H54 (cell line): ENCODE data around the gene PRMT3.

ENCODE experiments used
- DNase-seq: peaks from one replicate; pipeline ENCODE4 v3.0.0; 2011; ENCODE audit warnings: low spot score, mixed read lengths; ENCODE audit not compliant: insufficient read length
- FAIRE-seq: peaks from 3 replicates; lab custom pipeline; 2011; peaks lifted over from hg19 to GRCh38; lab: Jason Lieb, UNC
- POLR2A ChIP-seq: IDR thresholded peaks from 2 replicates; pipeline ENCODE4 v1.6.1; 2011; ENCODE audit warnings: low read depth, mild to moderate bottlenecking, low read length

The PRMT3 gene

DNA sequence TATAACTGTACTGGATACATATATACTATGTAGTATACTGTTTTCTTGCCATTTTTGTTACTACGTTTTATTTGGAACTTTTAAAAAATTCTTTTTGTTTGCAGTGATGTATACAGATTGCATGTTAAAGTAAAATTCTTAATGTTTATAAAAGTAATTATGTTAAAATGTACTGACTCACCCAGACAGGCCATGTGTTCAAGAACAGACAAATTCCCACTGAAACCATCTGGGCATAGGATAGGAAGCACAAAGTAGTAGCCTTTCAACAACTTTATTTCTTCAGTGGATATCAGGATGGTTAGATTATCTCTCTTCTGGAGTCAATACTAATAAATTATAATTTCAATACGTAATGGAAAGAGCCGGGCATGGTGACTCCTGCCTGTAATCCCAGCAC is 19.8 kb downstream of the PRMT3 start:
- no peak for TF ChIP-seq POLR2A
- no peak for FAIRE-seq
- no peak for DNase-seq

DNA sequence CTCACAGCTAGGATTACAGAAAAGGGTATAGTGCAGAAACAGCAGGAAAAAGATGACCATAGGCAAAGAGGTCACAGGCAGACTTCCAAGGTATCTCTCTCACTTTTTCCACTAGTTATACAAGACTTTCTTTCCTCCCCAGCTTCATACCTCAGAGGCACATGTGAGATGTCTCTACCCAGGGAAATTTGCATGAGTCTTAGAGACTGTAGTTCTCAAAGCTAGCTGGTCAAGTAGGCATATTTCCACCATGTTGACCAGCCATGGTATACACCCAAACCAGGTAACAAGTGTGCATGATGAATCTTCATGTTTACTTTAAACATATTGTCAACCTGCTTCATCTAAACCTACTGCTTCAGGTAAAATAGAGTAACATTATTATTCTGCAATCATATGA is 27.9 kb downstream of the PRMT3 start:
- TF ChIP-seq POLR2A, result no peak
- DNase-seq (no peak), FAIRE-seq (no peak)

DNA sequence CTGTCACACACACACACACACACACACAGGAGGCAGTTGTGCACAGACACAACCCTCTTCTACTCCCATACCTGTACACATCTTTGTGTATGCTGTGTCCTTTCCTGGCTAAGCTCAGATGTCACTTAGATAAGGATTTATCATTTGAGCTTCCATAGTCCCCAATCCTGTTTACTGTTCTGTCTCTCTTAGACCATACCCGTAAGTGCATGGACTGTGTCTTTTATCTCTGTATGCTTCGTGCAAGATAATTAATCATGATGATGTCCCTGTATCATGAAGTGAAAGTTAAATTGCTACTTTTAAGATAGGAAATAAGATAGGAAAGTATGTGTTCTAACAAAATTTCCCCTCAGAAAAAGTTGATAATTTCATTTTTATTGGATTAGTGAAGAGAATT is 30.3 kb downstream of the PRMT3 start:
- no peak for TF ChIP-seq POLR2A
- FAIRE-seq, result peak; percentile 27
- DNase-seq, result no peak

DNA sequence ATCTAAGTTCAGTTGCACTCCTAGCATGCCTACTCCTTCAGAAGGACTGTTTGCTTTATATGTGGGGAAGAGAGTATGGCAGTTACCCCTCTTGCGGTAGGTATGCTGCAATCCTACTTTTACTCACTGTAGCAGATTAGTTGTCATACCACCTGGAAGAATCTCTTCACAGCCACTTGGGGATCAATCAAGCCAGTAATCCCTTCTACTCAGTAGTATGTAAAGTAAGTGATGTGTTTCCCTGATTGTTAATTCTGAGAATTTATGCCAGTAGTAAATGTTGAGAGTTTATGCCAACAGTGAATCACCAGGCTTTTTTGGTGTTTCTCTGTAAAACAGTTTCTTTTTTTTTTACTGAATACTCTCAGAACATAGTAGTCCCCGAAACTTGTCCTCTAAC is 34.4 kb downstream of the PRMT3 start:
- DNase-seq (no peak), FAIRE-seq (no peak)
- no peak for TF ChIP-seq POLR2A

- FAIRE-seq, result no peak
- TF ChIP-seq POLR2A, result no peak
- no peak for DNase-seq
Observed at GRCh38 chr11:20429216-20429615, 41.7 kb downstream of the PRMT3 start.

DNA sequence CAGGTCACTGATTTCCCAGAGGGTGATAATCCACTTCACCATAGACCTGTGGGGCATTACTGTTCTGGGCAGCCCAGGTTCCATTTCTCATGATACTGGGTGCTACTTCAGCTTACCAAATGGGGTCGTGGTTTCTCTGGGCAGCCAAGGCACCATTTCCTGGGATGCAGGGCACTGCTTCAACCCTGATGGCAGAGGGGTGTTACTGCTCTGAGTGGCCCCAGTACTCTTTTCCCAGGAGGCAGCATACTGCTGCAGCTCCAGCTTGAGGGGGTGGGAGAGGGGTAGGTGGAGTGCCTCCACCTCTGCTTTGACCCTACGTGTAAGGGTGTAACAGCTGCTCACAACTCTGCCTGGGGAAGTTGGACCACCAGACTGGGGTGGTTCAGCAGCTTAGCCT is 51.1 kb downstream of the PRMT3 start:
- no peak for DNase-seq
- no peak for TF ChIP-seq POLR2A
- no peak for FAIRE-seq

GRCh38 chr11:20443596-20443995 is 56.1 kb downstream of the PRMT3 start:
- FAIRE-seq (no peak), DNase-seq (no peak)
- TF ChIP-seq POLR2A, result no peak

DNA sequence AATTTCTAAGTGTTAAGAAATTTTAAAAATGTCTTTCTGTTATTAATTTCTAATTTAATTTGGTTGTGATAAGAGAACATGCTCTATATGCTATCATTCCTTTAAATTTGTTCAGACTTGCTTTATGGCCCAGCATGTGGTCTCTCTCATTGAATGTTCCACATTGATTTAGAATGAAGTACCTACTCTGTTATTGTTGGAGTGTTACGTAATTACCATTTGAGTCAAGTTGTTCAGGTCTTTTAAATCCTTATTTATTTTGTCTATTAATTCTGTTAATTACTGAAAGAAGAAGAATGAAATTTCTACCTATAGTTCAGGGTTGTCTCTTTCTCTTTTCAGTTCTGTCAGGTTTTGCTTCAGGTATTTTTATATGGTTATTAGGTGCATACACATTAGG is 57.0 kb downstream of the PRMT3 start:
- TF ChIP-seq POLR2A, result no peak
- FAIRE-seq, result peak; percentile 33
- DNase-seq, result no peak

- DNase-seq (no peak), FAIRE-seq (no peak)
- TF ChIP-seq POLR2A, result no peak
Observed at GRCh38 chr11:20448834-20449233, 61.3 kb downstream of the PRMT3 start.

DNA sequence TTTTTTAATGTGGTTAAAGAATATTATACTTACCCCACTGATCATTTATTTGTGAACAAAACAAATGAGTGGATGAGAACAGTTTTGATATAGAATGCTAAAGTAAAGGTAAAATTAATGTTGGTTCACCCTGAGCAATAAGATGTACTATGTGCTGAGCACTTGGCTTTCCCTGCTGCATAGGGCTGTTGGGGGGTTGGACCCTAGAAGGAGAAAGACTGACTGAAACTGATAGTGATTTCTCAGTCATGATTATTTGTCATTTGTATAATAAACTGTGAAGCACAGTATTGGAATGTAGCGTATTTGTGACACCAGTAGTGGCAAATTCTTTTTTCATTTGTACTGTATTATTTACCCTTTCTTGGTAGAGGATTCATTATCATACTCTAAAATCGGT is 63.3 kb downstream of the PRMT3 start:
- DNase-seq, result no peak
- TF ChIP-seq POLR2A, result no peak
- FAIRE-seq, result no peak

GRCh38 chr11:20451568-20451967 is 64.1 kb downstream of the PRMT3 start:
- DNase-seq (no peak), FAIRE-seq (no peak)
- TF ChIP-seq POLR2A, result no peak

GRCh38 chr11:20452585-20452984 is 65.1 kb downstream of the PRMT3 start:
- no peak for FAIRE-seq
- DNase-seq, result no peak
- no peak for TF ChIP-seq POLR2A

GRCh38 chr11:20453657-20454316 is 66.3 kb downstream of the PRMT3 start:
- no peak for FAIRE-seq
- DNase-seq, result no peak
- no peak for TF ChIP-seq POLR2A

- DNase-seq, result no peak
- no peak for TF ChIP-seq POLR2A
- FAIRE-seq, result no peak
Observed at GRCh38 chr11:20457001-20457799, 69.7 kb downstream of the PRMT3 start.

- no peak for DNase-seq
- no peak for FAIRE-seq
Observed at GRCh38 chr11:20457934-20458680, 70.6 kb downstream of the PRMT3 start.

More at GRCh38 chr11:20457934-20458680, 70.6 kb downstream of the PRMT3 start:
- TF ChIP-seq POLR2A, result no peak
